Mammary epithelial cell (primary cell): ENCODE results near the gene RECK.

Experiments used
- EZH2 ChIP-seq: IDR thresholded peaks from 2 replicates; pipeline ENCODE4 v1.6.1; 2012; ENCODE audit warnings: low read length, inconsistent platforms, borderline replicate concordance
- TF ChIP-seq, protein P1 (sequence below), 2 donors: IDR thresholded peaks in 1 of 2; conservative IDR thresholded peaks in 1 of 2; 2 replicates each; pipeline ENCODE4 v1.5.1; 2011 to 2012; ENCODE audit warnings: inconsistent platforms in 2 of 2, low read length in 2 of 2, mild to moderate bottlenecking in 2 of 2, control low read depth in 1 of 2, low read depth in 1 of 2; ENCODE audit not compliant: insufficient read depth in 1 of 2; ENCODE audit errors: extremely low read depth in 1 of 2

DNA sequence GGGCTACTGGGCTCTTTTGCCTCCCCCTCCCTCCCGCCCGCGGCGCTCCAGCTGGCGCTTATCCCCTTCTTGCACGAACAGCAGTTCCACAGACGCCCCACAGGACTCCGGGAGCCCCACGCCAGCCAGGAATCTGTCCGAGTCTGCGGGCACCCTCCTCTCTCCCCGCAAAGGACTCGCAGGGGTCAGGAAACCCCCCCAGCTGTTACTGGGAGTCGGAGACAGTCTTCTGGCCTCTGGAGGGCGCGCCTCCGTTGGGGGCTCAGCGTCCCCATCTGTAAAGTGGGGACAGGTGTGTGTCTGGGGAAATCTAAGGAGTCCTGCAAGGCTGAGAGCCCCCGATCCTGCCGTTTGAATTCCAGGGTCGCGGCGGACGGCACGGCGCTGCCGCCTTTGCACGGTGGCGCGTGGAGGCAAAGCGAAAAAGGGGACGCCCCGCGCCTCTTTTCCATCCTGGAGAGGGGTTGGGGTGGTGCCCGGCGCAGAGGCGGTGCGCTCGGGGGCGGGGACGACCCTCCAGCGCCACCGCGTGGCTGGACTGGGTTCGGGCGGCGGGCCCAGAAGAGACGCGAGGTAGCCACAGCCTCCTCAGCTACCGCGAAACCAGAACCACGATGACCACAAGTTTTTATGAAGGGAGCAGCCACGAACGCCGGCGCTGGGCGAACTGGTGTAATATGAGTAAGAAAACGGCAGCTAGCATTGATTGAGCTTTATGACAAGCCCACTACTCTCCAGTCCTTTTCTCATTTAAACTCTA is 129.6 kb downstream of the RECK start:
- TF ChIP-seq, protein P1, sequence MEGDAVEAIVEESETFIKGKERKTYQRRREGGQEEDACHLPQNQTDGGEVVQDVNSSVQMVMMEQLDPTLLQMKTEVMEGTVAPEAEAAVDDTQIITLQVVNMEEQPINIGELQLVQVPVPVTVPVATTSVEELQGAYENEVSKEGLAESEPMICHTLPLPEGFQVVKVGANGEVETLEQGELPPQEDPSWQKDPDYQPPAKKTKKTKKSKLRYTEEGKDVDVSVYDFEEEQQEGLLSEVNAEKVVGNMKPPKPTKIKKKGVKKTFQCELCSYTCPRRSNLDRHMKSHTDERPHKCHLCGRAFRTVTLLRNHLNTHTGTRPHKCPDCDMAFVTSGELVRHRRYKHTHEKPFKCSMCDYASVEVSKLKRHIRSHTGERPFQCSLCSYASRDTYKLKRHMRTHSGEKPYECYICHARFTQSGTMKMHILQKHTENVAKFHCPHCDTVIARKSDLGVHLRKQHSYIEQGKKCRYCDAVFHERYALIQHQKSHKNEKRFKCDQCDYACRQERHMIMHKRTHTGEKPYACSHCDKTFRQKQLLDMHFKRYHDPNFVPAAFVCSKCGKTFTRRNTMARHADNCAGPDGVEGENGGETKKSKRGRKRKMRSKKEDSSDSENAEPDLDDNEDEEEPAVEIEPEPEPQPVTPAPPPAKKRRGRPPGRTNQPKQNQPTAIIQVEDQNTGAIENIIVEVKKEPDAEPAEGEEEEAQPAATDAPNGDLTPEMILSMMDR (conservative IDR thresholded peaks at IDR 0.05 in 1 of 2, IDR thresholded peaks at IDR 0.05 in 1 of 2; ENCODE audit: extremely low read depth in 1 of 2, insufficient read depth in 1 of 2, low read depth in 1 of 2, low read length in 2 of 2), result peak; percentile 58 to 88
- TF ChIP-seq EZH2, result no peak
